WI38 (cell line): ENCODE results near the gene GPC5.

Source experiments
- H3K4me3 ChIP-seq: 2 replicates; pipeline ENCODE4 v1.5.1; 2011; ENCODE audit warnings: low read depth, mild to moderate bottlenecking, control low read depth, low read length
- TF ChIP-seq, protein P1 (sequence below): IDR thresholded peaks from 2 replicates; pipeline ENCODE4 v1.5.1; 2012; ENCODE audit warnings: low read depth, mild to moderate bottlenecking, control low read depth, low read length

The GPC5 gene

DNA sequence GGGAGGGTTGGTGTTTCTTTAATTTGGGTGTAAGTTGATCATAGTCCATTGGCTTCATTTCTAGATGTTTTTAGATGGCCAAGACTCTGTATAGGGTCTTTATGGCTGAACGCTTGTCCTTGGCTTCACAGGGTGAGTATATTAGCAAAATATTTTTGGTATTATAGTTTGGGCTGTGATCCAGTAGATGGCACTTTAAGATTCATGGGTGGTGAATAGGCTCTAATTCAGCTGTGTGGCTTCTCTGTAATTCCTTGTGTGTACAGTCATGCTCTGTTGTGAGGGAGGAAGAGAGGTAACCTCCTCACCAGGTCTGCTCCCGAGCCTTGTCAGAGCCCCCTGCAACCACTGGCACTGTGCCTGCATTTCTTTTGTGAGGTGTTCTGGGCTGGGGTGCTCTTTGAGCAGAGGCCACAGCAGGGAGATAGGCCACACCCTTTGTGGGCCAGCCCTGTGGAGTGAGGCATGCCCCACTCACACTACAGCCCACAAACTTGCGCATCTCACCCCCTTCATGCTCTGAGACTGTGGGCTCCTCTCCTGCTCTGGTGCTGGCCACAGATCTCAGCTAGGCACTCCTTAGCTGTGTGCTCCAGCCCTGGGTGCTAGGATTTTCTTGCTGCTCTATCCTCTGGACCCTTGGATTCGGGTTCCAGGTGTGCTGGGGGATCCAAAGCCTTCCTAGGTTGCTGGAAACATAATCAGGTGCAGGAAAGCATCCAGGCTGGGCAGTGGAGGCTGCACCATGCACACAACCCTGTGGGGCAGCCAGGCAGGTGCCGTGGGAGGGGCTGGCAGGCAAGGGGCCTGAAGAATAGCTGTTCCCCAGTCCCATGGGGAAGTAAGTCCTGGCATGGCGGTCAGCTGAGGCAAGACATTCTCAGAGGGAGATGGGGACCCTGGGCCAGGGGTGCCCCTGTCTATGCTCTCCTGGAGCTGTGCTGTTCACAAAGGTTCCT, 193.9 kb downstream of the GPC5 start:
- TF ChIP-seq, protein P1, sequence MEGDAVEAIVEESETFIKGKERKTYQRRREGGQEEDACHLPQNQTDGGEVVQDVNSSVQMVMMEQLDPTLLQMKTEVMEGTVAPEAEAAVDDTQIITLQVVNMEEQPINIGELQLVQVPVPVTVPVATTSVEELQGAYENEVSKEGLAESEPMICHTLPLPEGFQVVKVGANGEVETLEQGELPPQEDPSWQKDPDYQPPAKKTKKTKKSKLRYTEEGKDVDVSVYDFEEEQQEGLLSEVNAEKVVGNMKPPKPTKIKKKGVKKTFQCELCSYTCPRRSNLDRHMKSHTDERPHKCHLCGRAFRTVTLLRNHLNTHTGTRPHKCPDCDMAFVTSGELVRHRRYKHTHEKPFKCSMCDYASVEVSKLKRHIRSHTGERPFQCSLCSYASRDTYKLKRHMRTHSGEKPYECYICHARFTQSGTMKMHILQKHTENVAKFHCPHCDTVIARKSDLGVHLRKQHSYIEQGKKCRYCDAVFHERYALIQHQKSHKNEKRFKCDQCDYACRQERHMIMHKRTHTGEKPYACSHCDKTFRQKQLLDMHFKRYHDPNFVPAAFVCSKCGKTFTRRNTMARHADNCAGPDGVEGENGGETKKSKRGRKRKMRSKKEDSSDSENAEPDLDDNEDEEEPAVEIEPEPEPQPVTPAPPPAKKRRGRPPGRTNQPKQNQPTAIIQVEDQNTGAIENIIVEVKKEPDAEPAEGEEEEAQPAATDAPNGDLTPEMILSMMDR: no peak

DNA sequence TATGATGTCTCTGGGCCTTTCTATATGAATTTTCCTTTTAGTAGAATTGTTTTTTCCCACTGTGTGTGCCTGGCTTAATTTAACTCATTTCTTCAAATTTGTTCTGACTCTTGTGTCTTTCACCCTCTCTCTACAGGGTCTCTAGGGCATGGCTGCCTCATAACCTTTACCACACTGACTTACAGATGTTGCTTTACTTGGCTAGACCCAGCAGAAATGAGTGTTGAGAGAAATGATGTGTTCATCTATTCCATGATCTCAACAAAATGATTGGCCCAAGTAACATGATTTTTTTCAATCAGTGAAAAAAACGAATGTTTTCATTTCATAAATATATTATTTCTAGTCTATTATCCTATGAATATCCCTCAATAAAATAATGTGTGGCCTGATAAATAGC, 195.0 kb downstream of the GPC5 start:
- TF ChIP-seq, protein P1: no peak
- no peak overlapping the region for H3K4me3 ChIP-seq

More for the DNA sequence above, 193.9 kb downstream of the GPC5 start:
- H3K4me3 ChIP-seq: no peak overlapping the region

DNA sequence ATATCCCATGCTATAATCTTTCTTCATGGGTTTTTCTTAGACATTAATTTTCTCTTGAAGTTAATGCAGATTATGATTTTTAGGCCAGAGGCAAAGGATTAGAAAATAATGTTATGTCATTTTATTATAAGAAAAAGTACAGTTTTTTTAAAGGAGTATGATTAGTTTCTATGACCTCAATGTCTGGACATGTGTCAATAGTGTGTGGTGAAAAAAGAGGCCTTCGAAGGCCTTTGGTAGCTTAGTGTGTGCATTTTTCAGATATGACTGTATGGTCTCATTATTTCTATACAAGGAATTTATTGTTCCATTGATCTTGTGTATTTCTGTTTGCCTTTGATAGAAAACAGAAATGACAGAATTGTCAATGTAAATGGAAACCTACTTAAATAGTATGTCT, 195.6 kb downstream of the GPC5 start:
- no peak overlapping the region for H3K4me3 ChIP-seq
- TF ChIP-seq, protein P1: no peak

DNA sequence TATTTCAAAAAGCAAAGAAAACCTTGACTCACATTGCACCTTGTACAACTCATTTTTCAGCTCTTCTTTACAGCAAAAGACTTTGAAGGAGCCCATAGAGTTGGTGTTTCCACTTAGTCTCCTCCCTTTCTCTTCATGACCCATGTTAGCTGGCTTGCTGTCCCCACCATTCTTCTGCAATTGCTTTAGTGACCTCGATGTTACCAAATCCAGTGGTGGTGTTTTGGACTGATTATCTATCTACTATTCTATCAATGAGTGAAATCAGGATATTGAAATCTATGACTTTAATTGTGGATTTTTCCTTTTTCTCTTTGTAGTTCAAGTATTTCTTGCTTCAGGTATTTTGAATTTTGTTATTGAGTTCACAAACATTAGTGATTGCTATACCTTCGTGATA, 197.3 kb downstream of the GPC5 start:
- TF ChIP-seq, protein P1: no peak
- no peak overlapping the region for H3K4me3 ChIP-seq

DNA sequence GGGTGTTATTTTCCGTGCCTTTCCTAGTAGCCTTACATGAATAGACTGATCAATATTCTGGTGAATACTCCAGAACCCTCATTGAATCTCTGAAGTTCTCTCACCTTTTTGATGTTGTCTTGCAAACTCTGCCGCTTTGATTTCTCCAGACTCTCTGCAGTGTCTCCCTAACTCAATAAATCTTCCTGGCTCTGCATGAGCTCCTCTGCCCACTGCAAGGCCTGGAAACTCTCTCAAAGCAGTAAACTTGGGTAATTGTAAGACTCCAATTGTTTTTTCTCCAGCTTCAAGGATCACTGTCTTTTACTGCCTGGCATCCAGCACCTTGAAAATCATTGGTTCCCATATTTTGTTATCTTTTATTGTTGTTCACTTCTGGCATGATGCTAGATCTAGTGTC, 198.4 kb downstream of the GPC5 start:
- H3K4me3 ChIP-seq: no peak overlapping the region
- TF ChIP-seq, protein P1: no peak

DNA sequence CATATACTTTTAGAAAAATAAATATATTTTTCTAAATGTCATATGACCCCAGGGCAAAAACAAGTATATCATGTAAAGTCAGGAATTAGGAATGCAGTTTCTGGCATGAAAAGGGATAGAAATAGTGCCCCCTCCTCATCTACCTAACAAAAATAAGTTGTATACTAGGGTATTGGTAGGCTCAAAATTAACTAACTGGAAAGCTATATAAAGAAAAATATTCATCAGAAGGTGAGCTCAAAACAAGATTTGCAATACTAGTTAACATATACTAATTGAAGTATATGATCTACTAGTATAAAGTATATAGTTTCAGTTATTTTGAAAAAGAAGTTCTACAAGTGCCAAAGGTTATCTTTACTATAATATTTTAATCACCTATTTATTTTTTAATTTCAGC, 200.2 kb downstream of the GPC5 start:
- no peak overlapping the region for H3K4me3 ChIP-seq
- TF ChIP-seq, protein P1: no peak

DNA sequence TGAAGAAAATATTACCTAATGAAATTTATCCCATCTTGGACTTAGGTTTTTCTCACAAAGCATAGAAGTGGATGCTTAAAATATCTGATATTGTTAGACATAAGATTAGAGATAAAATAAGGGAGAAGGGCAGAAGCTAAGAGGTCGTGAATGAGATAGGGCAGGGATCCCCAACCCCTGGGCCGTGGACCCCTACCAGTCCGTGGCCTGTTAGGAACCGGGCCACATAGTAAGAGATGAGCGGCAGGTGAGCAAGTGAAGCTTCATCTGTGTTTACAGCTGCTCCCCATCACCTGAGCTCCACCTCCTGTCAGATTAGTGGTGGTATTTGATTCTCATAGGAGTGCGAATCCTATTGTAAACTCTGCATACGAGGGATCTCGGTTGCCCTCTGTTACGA, 202.9 kb downstream of the GPC5 start:
- TF ChIP-seq, protein P1: no peak
- H3K4me3 ChIP-seq: no peak overlapping the region
